Smooth muscle cell of the brain vasculature (primary cell): ENCODE data around the gene MTM1.
A peak's percentile ranks its signal among the peaks of the same experiment; 100 is the strongest.

ENCODE experiments used
- DNase-seq: peaks from one replicate; pipeline ENCODE4 v3.0.0-alpha.2; 2012; ENCODE audit warnings: low read depth, low spot score

MTM1 gene

GRCh38 chrX:150663073-150663472 is 94.7 kb downstream of the MTM1 start:
- no peak for DNase-seq

DNA sequence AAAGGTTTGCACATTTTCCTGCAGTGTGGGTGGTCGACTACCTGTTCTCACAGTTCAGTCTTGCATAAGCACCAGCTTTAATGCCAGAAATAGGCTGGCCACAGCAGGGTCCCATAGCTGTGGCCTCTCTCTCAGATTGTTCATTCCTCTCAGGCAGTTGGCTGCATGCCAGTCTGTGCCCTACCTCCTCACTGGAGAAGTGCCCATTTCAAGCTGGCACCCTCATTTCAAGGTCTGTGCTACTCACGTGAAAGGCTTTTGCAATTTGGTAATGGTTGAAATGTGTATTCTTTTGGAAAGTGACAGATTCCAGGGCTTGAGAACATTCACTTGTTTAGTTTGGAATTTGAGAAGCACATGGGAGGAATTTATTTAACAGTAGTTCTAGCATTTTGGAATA is 95.9 kb downstream of the MTM1 start:
- DNase-seq = no peak

GRCh38 chrX:150676221-150676620 is 107.8 kb downstream of the MTM1 start:
- no peak for DNase-seq

GRCh38 chrX:150680974-150681373 is 112.6 kb downstream of the MTM1 start:
- no peak for DNase-seq

GRCh38 chrX:150683112-150683511 is 114.7 kb downstream of the MTM1 start:
- DNase-seq = no peak

DNA sequence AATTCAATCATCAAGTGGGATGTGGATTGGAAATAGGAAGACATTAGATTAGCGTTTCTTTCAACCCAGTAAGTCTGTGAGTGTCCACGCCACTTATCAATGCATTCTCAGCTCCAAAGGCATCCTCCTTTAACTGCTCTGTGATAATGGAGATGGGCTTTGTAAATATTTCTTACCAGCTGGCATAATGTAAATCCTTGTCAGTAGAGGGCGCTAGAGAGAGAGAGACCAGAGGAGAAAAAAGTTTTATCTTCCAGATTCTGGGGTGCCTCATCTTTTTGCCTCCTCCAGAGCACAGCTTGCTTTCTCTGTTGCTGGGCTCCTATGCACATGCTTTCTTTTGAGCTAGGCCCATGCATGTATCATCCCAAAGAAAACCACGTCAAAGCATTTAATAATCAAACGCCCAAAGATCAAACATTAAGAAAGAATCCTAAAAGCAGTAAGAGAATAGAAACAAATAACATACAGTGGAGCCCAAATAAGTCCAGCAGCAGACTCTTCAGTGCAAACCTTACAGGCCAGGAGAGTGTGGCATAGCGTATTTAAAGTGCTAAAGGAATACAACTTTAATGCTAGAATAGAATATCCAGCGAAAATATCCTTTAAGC is 115.2 kb downstream of the MTM1 start:
- no peak for DNase-seq

DNA sequence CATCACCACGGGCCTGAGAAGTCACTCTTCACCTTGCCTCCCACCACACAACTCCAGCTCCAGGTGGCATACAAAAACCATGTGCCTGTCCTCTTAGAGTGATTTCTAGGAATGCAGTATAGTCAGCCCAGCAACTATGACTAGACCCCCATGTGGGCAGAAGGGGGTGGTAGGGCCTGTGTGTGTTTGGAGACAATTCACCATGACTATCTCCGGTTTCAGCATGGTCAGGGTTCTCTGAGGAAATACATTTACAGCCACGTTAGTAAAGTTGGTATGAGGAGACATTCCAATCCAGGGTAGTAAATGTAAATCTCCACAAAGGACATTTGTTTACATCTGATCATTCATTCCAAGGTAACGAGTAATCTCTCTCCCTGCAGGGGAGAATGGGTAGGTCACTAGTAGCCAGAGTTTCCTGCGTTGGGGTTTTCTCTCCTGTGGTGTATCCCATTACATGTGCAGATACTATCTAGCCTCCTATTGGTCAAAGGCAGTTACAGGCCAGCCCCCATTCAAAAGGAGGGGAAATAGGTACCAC is 120.6 kb downstream of the MTM1 start:
- peak; percentile 43 for DNase-seq

DNA sequence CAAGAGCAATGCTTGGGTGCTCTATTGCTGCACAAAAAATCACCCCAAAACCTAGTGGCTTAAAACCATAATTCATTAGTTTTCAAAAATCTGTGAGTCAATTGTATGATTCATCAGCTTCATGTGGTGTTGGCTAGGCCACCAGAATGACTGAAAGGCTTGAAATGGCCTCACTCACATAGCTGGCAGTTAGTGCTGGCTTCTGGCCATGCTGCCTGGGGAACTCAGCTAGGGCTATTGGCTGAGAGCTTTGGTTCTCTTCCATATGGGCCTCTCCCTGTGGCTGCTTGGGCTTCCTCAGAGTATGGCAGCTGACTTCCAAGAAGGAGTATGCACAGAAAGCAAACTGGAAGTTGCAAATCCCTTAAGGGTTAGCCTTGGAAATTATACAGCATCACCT is 121.7 kb downstream of the MTM1 start:
- peak; percentile 45 for DNase-seq

DNA sequence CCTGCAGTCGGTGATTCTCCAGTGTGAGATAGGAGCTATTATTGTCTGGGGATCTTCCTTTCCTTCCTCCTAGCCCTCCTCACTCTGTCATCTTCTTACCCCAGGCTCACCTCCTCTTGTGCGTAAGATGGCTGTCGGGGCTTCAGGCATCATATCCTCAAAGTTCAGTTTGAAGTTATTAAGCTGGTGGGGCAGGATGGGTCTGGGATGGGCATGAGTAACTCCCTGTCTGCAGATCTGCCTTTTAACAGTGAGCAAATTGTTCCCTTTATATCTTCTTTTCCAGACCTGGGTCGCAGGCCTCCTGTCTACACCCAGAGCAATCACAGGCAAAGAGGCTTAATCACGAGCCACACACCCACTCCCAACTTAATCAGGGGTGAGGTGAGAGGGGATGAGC is 123.9 kb downstream of the MTM1 start:
- no peak for DNase-seq

DNA sequence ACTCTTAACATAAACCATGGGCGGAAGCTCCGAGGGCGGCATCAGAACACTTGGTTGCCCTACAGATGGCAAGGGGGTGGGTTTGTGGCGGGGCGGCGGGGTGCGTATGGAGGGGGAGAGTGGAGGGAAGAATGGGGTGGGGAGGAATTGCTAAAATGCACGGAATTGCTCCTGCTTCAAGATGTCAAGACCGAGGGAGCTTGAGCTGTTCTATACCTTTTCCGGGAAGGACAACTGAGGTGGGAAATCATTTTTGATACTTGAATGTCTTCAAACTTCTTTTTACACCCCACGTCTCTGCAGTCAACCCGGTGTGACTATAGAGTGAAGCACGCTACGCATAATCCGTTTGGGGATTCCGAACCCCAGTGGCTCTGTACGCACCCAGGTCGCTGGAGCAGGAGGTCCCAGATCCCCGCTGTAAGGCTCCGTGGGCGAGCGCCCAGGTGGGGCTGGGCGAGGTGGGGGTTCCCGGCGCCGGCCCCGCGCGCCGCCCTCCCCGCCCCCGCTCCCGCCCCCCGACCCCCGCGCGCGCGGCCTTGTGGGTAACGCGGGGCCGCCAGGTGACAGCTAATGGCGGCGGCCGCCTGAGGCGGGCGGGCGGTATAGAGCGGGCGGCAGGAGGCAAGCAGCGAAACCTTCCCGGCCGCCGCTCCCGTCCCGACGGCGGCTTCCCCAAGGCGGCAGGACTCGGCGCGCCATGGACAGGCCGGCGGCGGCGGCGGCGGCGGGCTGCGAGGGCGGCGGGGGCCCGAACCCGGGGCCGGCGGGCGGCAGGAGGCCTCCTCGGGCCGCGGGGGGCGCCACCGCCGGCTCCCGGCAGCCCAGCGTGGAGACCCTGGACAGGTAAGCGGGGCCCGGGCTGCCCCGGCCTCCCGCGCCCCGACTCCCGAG is 124.7 kb downstream of the MTM1 start, which contains the start of gene MTMR1:
MTMR1 (plus strand) TSS at position 566 of the 894 bp plus-strand sequence; CDS start at position 701, 135 bp downstream.
- DNase-seq = no peak

- DNase-seq = no peak
These were observed 125.5 kb downstream of the MTM1 start for GRCh38 chrX:150693725-150694574.

- no peak for DNase-seq
These were observed 126.5 kb downstream of the MTM1 start for GRCh38 chrX:150694738-150695410.

DNA sequence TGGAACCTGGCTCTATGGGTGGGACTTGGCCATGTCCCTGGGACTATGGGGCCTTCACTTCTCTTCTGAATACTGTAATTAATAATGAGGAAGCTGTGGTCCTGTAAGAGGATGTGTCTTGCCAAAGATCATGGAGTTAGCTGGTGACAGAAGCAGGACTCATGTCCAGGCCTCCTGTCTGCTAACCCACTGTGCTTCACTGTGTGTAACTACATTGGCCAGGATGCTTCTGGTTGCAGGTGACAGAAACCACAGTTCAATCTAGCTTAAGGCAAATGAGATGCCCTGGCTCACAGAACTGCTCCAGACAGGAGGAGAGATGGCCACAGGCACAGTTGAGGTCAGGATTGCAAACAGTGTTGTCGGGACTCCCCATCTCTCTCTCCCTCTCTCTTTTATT is 127.9 kb downstream of the MTM1 start:
- no peak for DNase-seq

- DNase-seq = no peak
These were observed 128.4 kb downstream of the MTM1 start for GRCh38 chrX:150696866-150697265.

- no peak for DNase-seq
These were observed 129.2 kb downstream of the MTM1 start for GRCh38 chrX:150697641-150698040.

DNA sequence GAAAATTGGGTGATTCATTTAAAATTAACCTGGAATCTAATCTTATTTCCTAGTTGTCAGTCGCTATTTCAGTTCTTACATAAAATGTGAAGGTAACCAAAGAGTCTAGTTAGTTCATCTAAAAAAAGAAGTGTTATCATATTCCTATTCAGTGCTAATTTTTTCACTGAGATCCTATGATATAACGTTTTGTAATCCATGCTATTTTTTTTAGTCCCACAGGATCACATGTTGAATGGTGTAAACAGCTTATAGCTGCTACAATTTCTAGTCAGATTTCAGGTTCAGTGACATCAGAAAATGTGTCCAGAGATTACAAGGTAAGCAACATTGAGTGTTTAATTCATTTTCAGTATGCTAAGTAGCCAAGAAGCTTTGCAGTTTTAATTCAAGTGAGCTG is 130.6 kb downstream of the MTM1 start:
- no peak for DNase-seq

GRCh38 chrX:150700107-150700506 is 131.7 kb downstream of the MTM1 start:
- DNase-seq = no peak

DNA sequence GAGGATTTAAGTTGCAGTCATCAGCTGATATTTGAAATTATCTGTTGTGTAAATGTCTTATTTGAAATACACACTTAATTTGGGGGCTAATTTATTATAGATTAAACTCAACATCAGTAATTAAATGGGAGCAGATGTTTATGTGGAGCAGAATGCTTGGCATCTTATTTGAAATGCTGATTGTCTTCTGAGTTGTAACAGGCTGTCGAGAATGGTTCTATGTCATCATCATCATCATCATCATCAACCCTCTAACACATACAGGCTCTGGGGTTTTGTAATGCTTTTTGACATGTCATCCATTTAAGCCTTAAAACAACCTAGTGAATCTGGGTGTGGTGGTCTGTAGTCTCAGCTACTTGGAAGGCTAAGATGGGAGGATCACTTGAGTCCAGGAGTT is 133.0 kb downstream of the MTM1 start:
- no peak for DNase-seq

DNA sequence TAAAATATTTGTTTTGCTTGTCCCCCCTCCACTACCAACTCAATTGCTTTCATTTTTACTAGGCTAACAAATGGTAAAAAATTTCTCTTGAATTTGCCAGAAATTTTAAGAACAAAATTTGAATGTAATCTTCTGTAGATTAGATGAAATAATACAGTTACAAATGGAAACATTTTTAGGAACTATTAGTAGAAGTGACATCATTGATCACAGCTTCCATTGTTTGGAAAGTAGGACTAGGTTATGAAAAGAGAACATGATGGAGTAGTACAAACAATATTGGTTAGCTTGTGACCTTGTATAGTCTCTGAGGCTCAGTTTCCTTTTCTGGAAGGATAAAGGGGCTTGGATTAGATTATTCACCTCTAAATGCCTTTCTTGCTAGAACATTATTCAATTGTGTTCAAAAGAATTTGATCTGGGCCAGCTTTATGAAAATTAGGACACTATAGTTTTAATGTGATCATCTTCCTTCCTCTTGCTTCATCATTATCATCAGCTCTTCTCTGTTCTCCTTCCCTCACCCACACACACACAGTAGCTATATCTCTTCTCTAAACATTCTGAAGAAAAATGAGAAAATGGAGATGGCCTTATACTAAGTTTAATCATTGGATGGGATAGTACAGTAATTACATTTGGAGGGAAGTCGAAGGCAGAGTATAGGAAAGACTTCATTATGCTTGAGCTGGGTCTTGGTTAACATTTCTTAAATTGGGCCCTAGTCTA is 134.7 kb downstream of the MTM1 start:
- DNase-seq = no peak

GRCh38 chrX:150703695-150703974 is 135.2 kb downstream of the MTM1 start:
- DNase-seq = no peak
